Progenitor cell of endocrine pancreas (in vitro differentiated cells): ENCODE measurements around the gene PCGF5. TPM values are rescaled to one million over a fixed set of nuclear protein-coding genes. Genes with fewer than 3 reads are reported as not detected.
A peak's percentile ranks its signal among the peaks of the same experiment; 100 is the strongest.

Source experiments
- DNase-seq: peaks from one replicate; pipeline ENCODE4 v3.0.0; 2021; ENCODE audit warnings: low spot score; ENCODE audit not compliant: unreplicated experiment
- H3K27ac Mint-ChIP-seq: 2 replicates; pipeline ENCODE4 v1.8.0; 2021; ENCODE audit warnings: mild to moderate bottlenecking, moderate library complexity, mixed read lengths
- H3K27me3 Mint-ChIP-seq: 2 replicates; pipeline ENCODE4 v1.8.0; 2021; ENCODE audit warnings: mixed read lengths
- H3K36me3 Mint-ChIP-seq: 2 replicates; pipeline ENCODE4 v1.8.0; 2022; ENCODE audit warnings: mixed read lengths; ENCODE audit not compliant: insufficient read depth
- H3K4me1 Mint-ChIP-seq: 2 replicates; pipeline ENCODE4 v1.8.0; 2021; ENCODE audit warnings: low read depth, mixed read lengths
- H3K4me3 Mint-ChIP-seq: 2 replicates; pipeline ENCODE4 v1.8.0; 2021; ENCODE audit warnings: low read depth, mild to moderate bottlenecking, moderate library complexity, mixed read lengths
- H3K9me3 Mint-ChIP-seq: 2 replicates; pipeline ENCODE4 v1.8.0; 2021; ENCODE audit warnings: low read depth, mixed read lengths
- total RNA-seq: library from RNA; stranded (reverse); gene quantifications from 2 replicates; pipeline ENCODE4 v1.2.1, GENCODE V29; 2021
- TF ChIP-seq, protein P1 (sequence below): fragments of 200-600 bp; sonication (generic); IDR thresholded peaks from one replicate; pipeline ENCODE4 v1.5.0; 2021; ENCODE audit warnings: antibody characterized with exemption, mild to moderate bottlenecking; ENCODE audit not compliant: unreplicated experiment

Gene PCGF5
- total RNA-seq, 1 donor from 2014 or later: 19.2 TPM

DNA sequence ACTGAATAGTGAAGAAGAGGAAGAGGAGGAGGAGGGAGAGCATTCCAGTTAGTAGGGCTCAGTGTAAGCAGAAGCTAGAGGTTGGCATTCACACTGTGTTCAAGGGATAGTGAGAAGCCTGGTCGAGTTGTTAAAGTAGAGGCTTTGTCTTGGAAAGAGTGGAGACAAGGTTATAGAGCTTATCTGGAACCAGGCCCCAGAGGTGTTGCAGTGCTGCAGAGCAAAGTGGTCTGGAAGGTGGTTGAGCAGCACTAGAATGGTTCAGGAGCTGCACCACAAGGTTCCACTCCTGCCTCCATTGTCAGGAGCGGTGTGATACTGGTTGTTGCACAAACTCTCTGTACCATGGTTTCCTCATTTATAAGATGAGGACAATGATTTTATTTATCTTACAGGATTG is 8.8 kb upstream of the PCGF5 start:
- TF ChIP-seq, protein P1, sequence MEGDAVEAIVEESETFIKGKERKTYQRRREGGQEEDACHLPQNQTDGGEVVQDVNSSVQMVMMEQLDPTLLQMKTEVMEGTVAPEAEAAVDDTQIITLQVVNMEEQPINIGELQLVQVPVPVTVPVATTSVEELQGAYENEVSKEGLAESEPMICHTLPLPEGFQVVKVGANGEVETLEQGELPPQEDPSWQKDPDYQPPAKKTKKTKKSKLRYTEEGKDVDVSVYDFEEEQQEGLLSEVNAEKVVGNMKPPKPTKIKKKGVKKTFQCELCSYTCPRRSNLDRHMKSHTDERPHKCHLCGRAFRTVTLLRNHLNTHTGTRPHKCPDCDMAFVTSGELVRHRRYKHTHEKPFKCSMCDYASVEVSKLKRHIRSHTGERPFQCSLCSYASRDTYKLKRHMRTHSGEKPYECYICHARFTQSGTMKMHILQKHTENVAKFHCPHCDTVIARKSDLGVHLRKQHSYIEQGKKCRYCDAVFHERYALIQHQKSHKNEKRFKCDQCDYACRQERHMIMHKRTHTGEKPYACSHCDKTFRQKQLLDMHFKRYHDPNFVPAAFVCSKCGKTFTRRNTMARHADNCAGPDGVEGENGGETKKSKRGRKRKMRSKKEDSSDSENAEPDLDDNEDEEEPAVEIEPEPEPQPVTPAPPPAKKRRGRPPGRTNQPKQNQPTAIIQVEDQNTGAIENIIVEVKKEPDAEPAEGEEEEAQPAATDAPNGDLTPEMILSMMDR: no peak
- no peak overlapping the region for H3K4me3 Mint-ChIP-seq
- no peaks in the 10 kb centered on the region for H3K36me3 Mint-ChIP-seq
- no peaks in the 10 kb centered on the region for H3K4me1 Mint-ChIP-seq
- H3K9me3 Mint-ChIP-seq: no peaks in the 10 kb centered on the region
- H3K27ac Mint-ChIP-seq: no peak overlapping the region
- peaks cover 16% of the 10 kb centered on the region for H3K27me3 Mint-ChIP-seq
- DNase-seq: no peak

DNA sequence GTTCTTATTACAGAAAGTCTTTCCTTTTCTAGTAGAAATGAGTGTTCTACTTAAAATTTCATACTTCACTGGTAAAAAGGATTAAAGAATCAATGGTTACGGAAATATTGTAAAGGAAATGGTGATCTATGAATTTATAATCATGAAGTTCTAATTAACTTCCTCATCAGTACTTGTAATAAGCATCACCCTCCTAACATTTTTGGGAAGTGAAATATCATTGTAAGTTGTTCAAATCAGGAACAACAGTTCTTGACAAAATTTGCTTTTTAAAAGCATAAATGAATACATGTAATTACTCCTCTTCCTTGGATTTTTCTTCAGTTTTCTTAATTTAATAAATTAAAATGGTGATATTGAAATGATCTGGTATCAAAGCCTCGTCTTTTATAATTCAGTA is 5.6 kb upstream of the PCGF5 start:
- H3K27me3 Mint-ChIP-seq: peaks cover 19% of the 10 kb centered on the region
- no peak overlapping the region for H3K27ac Mint-ChIP-seq
- no peak for DNase-seq
- H3K4me3 Mint-ChIP-seq: no peak overlapping the region
- H3K4me1 Mint-ChIP-seq: peaks cover 5% of the 10 kb centered on the region
- TF ChIP-seq, protein P1: no peak
- H3K9me3 Mint-ChIP-seq: no peaks in the 10 kb centered on the region
- no peaks in the 10 kb centered on the region for H3K36me3 Mint-ChIP-seq

DNA sequence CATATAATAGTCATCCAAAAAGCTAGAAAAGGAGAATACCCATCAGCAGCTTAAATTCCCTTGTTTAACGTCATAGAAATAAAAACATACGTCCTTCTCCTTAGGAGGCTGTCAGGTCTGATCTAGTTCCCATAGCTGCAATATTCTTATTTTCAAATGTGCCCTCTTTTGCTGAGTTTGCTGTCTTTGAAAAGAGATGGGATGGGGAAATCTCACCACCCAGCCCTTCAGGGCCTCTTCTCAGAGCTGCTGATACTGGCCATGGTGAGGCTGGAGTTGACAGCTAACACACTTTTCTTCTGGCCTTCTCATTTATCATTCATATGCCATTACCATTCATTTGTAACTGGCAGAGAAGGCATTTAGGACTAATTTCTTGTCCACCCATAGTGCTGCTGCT is 5.1 kb upstream of the PCGF5 start:
- H3K36me3 Mint-ChIP-seq: no peaks in the 10 kb centered on the region
- H3K27ac Mint-ChIP-seq: no peak overlapping the region
- H3K4me3 Mint-ChIP-seq: no peak overlapping the region
- peaks cover 19% of the 10 kb centered on the region for H3K27me3 Mint-ChIP-seq
- no peak for DNase-seq
- peaks cover 9% of the 10 kb centered on the region for H3K4me1 Mint-ChIP-seq
- no peaks in the 10 kb centered on the region for H3K9me3 Mint-ChIP-seq
- TF ChIP-seq, protein P1: no peak

DNA sequence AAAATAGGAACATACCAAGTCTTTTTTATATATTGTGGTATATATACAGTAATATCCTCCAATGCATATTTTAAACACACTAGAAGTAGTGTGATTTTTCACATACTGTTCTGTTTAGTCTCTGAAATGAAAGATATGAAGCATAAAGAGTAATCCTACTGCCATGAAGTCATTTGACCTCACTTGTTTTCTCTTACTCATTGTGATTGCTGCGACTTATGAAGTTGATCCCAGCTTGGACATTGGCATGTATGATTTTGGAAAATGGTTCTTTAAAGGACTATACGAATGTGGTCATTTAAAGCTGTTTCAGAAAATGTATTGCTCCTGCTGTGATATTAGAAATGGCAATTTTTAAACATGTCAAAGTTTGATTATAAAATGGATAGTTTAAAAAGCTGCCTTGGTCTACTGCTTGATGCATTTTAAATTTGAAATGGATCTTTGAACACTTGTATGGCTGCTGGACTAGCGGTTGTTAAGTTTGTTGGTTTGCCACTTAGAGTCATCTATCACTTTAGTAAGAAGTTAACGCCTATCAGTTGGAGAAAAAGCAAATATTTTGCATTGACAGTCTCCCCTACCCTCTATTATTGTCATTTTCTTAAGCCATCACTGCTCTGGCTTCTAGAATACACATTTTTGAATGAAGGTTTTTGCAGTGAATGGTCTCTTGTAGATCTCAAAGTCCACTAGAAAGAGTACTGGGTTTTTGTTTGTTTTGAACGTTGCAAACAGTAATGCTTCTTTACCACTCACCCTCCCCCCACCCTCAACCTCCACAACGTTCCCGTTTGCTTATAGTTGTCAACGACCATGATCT is 881 bp upstream of the PCGF5 start:
- Mint-ChIP-seq H3K27me3 (peaks cover 17% of the 10 kb centered on the region), H3K9me3 (no peaks in the 10 kb centered on the region), H3K36me3 (peaks cover 5% of the 10 kb centered on the region), H3K4me3 (peak overlapping the region; percentile 83), H3K27ac (peak overlapping the region; percentile 92), H3K4me1 (peaks cover 19% of the 10 kb centered on the region)
- DNase-seq: no peak
- TF ChIP-seq, protein P1: no peak

DNA sequence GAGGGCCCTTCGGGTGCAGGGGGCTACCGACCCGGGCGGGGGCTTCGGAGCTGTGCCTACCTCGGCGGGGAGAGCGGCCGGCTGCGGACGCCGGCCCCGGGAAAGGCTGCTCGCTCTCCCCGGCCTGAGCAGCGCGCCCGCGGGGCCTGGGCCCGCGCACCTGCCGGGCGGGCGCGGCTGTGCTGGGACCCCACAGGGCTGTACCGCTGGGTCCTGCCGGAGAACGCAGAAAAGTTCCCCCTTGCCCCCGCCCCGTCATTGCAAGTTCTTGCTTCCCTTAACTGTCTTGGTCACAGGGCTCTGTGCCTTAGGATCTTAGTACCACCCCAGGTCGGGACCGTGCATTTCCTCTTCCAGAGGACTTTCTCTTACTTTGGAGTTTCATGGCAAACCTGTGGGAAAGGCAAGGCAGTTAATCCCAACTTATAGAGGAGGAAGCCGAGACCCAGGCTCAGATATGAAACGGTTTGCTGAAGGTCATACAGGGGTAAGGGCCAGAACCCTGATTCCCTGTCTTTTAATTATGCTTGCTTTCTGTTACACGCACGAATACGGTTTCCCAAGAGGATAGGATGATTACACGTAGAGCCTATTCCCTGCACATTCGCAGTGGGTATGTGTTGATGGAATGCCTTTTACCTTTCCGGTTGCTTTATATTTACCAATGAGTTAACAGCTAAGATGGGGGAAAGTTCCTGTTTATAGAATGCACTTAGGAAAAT is 652 bp downstream of the PCGF5 start:
- DNase-seq: no peak
- Mint-ChIP-seq H3K9me3 (no peaks in the 10 kb centered on the region), H3K27me3 (peaks cover 13% of the 10 kb centered on the region), H3K27ac (peak overlapping the region; percentile 96), H3K4me1 (peaks cover 19% of the 10 kb centered on the region), H3K36me3 (peaks cover 5% of the 10 kb centered on the region), H3K4me3 (peak overlapping the region; percentile 86)
- TF ChIP-seq, protein P1: no peak
